Lower leg skin (tissue), 4 donors: ENCODE measurements around the gene FGF22. TPM values are rescaled to one million over a fixed set of nuclear protein-coding genes. Genes with fewer than 3 reads are reported as not detected.

Experiments
- DNase-seq, 2 donors: peaks; one replicate each; pipeline ENCODE4 v3.0.0-alpha.2; 2019; ENCODE audit warnings: low spot score in 2 of 2
- H3K4me3 ChIP-seq: fragments of 200-600 bp; sonication (generic); 2 replicates; pipeline ENCODE4 v1.5.1; 2017; ENCODE audit warnings: mild to moderate bottlenecking, low read depth; ENCODE audit not compliant: poor library complexity, severe bottlenecking
- CTCF ChIP-seq, 3 donors: fragments of 450-650 bp; IDR thresholded peaks; one replicate each; pipeline ENCODE4 v1.5.1; 2016; ENCODE audit warnings: antibody characterized with exemption in 3 of 3, mild to moderate bottlenecking in 3 of 3, moderate library complexity in 2 of 3
- POLR2A ChIP-seq, 2 donors: fragments of 450-650 bp; IDR thresholded peaks; one replicate each; pipeline ENCODE4 v1.6.1; 2016 to 2017; ENCODE audit warnings: antibody characterized with exemption in 2 of 2, mild to moderate bottlenecking in 1 of 2, moderate library complexity in 1 of 2
- WGBS, 2 donors: methylation state at CpG; one replicate each; pipeline ENCODE4 v1.1.5; 2018; 5-methylcytosine and 5-hydroxymethylcytosine counted together
- intact Hi-C: fragments of 100-400 bp; cut with DNase I; formaldehyde crosslinking; loops from one replicate; pipeline ENCODE4 v1.15.0; 2023; ENCODE audit warnings: low total_unique reads
- total RNA-seq, 4 donors: library from RNA; depleted of rRNA; stranded (reverse); fragments of >200 nt; gene quantifications; one replicate each; pipeline ENCODE4 v1.1.0, GENCODE V29; 2016

FGF22 gene
- total RNA-seq, 4 donors from 2014 or later = 16.1 to 41.8 (median 25.6) TPM

GRCh38 chr19:643736-644135 is 4.1 kb downstream of the FGF22 start:
- no peak overlapping the region for H3K4me3 ChIP-seq
- no peak for DNase-seq

GRCh38 chr19:644363-644762 is 4.7 kb downstream of the FGF22 start:
- 49 to 74% methylated on average over 20 to 27 of the region's 28 CpGs for WGBS, 2 donors
- intact Hi-C loops = no loop called here
- no peak overlapping the region for H3K4me3 ChIP-seq
- DNase-seq = no peak
- TF ChIP-seq CTCF (IDR thresholded peaks at IDR 0.05) = no peak
- TF ChIP-seq POLR2A (IDR thresholded peaks at IDR 0.05) = no peak

More at GRCh38 chr19:643736-644135, 4.1 kb downstream of the FGF22 start:
- TF ChIP-seq POLR2A (IDR thresholded peaks at IDR 0.05) (no peak), CTCF (IDR thresholded peaks at IDR 0.05) (no peak)
- 90 to 92% methylated on average over 24 of the region's 24 CpGs for WGBS, 2 donors
- intact Hi-C loops = no loop called here

- TF ChIP-seq CTCF (IDR thresholded peaks at IDR 0.05) = no peak
- TF ChIP-seq POLR2A (IDR thresholded peaks at IDR 0.05) = no peak
- H3K4me3 ChIP-seq = no peak overlapping the region
- intact Hi-C loops = no loop called here
- DNase-seq = no peak
- 75 to 79% methylated on average over 13 of the region's 14 CpGs for WGBS, 2 donors
These were observed 5.1 kb downstream of the FGF22 start for GRCh38 chr19:644789-645188.

GRCh38 chr19:645912-646778 is 6.5 kb downstream of the FGF22 start:
- WGBS, 2 donors = 91 to 92% methylated on average over 45 to 62 of the region's 62 CpGs
- intact Hi-C loops = no loop called here
- TF ChIP-seq CTCF (IDR thresholded peaks at IDR 0.05) = no peak
- TF ChIP-seq POLR2A (IDR thresholded peaks at IDR 0.05) = no peak
- no peak overlapping the region for H3K4me3 ChIP-seq
- DNase-seq = no peak

- H3K4me3 ChIP-seq = no peak overlapping the region
- 93 to 94% methylated on average over 48 of the region's 48 CpGs for WGBS, 2 donors
- DNase-seq = no peak
- intact Hi-C loops = no loop called here
- TF ChIP-seq CTCF (IDR thresholded peaks at IDR 0.05) (no peak), POLR2A (IDR thresholded peaks at IDR 0.05) (no peak)
These were observed 7.3 kb downstream of the FGF22 start for GRCh38 chr19:646779-647565.
